ENCODE data around the gene URI1.

- TF ChIP-seq POLR2A (IDR thresholded peaks at IDR 0.05) (no peak), CTCF (IDR thresholded peaks at IDR 0.05) (no peak)
Measured at GRCh38 chr19:30034321-30034720, 92.3 kb downstream of the URI1 start.

Measured in body of pancreas (tissue), 4 donors.